ENCODE results near the gene RXRG. TPM values are rescaled to one million over a fixed set of nuclear protein-coding genes. Genes with fewer than 3 reads are reported as not detected.

The RXRG gene
- polyA plus RNA-seq, 1 donor, result 3.3 TPM

- DNase-seq, result no peak
Observed at GRCh38 chr1:165409657-165410358, 35.1 kb downstream of the RXRG start.

DNA sequence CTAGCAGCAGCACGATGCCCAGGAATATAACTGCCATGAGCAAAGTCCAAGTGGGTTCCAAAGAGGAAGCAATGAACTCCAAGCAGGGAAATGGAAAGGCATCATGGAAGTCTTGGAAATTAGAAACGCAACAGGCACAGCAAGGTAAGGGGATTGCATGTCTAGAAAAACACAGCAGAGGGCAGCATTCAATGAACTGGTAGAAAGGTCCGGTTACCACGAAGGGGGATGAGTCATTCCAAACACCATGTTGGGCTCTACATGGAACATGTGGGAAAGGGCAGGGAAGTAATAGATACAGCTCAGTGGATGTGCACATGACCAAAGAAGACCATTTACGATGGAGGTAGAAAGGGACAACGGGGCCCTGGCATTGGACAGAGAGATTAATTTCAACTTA lies 36.4 kb downstream of the RXRG start:
- peak; percentile 21 for DNase-seq

GRCh38 chr1:165407398-165407797 lies 37.5 kb downstream of the RXRG start:
- no peak for DNase-seq

DNA sequence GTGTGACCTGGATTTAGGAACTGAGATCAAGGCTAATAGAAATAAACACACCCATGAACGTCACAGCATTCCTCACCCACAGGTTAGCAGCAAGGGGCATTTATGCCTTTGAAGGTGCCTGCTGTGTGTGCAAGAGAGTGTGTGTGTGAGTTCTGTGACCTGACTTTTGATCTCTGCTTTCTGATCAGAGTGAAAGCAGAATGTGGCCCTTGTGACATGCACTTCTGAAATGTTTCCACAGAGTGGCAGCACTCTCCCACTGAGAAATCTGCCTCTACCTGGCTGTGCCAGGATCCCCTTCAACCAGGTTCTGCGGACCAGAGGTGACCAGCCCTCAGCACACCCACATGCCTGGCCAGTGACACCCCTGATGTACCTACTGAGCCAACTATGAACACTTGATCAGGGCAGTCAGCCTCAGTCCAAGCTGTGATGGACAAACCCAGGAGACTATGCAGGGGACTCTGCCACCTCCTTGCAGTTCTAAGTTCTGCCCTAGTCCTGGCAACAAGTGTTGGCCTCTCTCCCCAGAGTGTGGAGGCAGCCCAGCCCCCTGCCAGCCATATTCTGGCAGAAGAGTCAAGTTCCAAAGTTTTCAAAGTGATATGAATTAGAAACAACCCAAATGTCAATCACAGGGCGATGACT lies 41.0 kb downstream of the RXRG start:
- DNase-seq, result peak; percentile 34

- DNase-seq, result no peak
Observed at GRCh38 chr1:165402517-165403111, 42.3 kb downstream of the RXRG start.

DNA sequence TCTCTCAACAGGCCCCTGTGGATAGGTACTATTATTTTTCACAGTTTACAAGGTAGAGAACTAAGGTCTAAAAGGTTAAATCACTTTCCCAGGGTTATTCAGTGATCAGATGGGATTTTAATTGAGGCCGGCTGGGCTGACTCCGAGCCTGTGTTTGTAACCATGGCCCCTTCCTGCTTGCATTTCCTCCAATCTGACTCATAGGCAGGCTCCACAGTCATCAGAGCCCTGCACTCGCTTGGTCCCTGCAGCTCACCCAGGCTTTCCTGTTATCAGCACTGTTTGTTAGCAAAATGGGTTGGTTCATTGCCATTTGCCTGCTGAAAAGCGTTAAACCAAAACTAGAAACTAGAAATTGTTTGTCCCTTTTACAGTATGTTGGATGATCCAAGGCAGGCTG lies 47.0 kb downstream of the RXRG start:
- DNase-seq, result no peak

GRCh38 chr1:165395901-165396300 lies 49.0 kb downstream of the RXRG start:
- DNase-seq, result no peak

- DNase-seq, result no peak
Observed at GRCh38 chr1:165395478-165395877, 49.4 kb downstream of the RXRG start.

DNA sequence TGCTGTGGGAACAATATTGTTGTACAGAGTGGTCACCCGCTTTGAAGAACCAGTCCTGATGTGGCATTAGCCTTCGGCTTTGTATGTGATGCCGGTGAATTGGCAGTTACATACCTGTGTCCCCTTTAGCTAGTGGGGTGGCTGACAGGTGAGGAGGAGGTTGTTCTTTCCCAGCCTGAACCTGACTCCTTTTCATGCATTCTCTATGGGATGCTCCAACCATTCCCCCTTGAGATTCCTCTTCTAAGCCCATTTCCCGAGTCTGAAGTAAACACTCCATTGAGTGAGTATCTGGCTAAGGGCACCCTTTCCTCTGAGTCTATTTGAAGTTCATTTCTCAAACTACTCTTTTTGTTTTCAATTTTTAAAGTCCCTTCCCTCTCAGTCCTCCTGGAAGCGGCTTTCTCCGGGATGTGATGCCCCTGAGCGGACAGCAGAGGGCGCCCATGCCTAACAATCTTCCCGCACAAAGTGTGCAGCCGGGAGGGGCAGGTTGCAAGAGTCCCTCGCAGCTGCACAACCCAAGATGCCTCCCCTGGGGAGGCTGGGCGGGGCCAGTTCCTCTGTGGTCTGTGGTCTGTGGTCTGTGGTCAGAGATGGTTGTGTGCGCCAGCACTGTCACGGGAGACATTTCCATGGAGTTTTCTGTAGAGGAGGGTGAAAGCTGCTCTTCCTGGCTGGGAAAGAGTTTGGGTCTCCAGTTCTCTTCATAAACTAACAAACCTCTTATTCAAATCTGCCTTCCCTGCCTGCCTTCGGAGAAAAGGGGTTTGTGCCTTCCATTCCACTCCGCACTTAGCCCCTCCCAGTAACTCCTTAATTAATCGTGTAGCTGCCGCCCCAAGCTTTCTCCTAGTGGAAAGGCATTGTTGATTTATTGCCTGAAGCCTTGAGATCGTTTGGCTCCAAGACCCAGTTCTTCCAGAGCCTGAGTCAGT lies 52.0 kb downstream of the RXRG start:
- DNase-seq, result peak; percentile 73

GRCh38 chr1:165389609-165390008 lies 55.3 kb downstream of the RXRG start:
- no peak for DNase-seq

GRCh38 chr1:165387961-165388360 lies 57.0 kb downstream of the RXRG start:
- DNase-seq, result no peak

DNA sequence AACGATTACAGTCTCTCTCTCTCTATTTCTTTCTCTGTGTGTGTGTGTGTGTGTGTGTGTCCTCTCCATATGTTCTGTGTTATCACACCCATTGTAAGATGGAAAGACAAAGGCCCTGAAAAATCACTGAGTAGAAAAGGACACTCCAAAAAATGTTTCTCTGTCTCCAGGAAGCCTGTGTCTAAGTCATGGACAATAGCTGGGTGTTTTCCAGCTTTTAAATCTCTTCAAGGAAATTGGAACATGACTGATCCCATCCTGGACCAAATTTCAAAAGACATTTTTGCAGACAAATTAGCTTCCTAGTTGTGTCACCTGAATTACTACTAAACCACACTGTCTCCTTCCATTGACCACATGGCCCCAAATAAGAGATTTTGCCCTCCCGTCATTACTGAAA lies 57.4 kb downstream of the RXRG start:
- DNase-seq, result no peak

DNA sequence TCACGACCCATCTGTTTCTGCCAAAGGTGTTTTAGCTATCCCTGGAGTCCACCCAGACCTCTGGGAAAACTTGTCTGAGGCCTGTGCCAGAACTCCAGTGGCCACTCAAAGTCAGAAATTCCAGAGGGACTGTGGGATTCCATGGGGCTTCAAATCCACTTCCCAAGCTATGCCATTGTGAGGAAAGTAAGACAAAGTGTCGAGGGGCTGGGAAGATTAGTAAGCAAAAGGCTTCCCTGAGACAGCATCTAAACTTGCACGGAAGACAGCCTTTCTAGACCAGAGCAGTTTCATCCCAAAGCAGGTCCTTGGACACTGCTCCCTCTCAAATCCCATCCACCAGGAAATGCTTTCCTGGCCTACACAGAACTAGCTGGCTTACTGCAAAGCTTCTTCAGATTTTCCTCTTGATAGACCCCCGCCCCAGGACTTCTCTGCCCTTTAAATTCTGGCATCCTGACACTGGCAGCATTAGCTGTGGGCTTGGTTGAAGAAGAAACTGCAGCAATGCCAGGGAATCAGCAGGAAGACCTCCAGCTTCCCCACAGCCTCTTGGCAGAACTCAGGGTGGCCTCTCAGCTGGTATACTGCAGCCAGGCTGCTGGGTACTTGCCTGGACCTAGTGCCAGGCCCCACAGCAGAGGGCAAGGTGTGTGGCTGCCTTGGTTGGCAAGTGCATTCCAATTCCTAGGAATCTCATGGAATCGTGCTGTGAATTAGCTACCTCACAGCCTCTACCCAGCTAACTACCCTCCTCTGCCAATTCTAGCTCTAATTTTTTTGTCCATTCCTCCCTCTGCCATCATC lies 61.1 kb downstream of the RXRG start:
- DNase-seq, result no peak

GRCh38 chr1:165383067-165383466 lies 61.9 kb downstream of the RXRG start:
- no peak for DNase-seq

DNA sequence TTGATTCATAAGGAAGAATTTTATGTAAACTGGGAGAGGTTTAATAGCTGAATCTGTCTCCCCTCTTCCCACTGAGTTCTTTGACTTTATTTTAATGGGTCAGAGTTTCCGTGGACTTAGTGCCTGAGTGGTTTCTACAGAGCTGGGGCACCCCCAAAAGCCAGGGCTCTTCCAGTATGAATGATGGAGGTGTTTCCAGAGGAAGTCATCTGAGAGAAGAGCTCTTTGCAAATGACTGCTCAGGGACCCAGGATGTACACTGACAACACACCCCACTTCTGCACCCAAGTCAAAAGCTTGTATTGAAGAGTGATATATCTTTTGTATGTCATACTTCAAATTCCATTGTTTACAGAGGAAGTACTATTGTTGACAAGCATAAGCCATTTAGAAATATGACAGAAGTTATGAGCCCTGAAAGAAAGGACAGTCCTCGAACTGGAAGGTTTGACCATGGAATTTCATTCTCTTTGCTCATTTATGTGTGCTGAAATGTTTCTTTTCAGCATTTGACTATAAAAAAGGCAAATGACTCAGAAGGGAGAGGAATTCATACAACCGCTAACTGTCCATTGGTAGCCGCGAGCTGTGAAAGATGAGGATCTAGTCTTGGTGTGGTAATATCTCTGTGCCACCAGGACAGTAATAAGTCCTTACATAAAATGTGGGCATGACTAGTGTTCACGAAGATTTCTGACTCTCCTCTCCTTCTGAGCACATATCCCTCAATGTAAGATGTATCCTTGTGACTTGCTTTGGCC lies 63.0 kb downstream of the RXRG start:
- DNase-seq, result no peak

DNA sequence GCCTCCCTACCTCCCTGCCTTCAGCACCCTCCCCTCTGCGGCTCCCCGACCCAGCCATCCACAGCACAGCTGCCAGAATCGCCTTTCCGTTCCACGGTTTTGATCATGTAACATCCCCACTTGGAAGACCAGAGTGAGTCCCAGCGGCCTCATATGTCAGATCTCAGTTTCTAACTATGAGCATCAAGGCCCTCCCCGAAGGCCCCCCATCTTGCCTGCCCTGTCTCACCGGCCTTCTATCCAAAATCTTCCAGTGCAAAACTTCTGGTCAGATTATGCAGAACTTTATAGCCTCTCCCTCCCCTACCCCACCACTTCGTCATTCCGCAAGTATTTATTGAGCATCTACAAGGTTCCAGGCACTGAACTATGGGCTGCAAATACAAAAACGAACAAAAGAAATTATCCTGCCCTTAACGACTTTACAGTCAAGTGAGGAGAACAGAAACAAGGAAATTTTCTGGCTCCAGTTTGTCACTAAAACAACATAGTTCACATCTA lies 68.1 kb downstream of the RXRG start:
- DNase-seq, result no peak

- DNase-seq, result peak; percentile 76
Observed at GRCh38 chr1:165376041-165376810, 68.7 kb downstream of the RXRG start.

- DNase-seq, result no peak
Observed at GRCh38 chr1:165375623-165376022, 69.3 kb downstream of the RXRG start.

GRCh38 chr1:165371588-165372225 lies 73.2 kb downstream of the RXRG start:
- DNase-seq, result no peak

All from left kidney (tissue), 2 donors.